ENCODE results near the gene SMC5.
"Not testable (repeated sequence)": the region's sequence is repeated elsewhere in the genome, so short reads cannot be mapped to it uniquely, and the experiment has no call there.

Gene SMC5

DNA sequence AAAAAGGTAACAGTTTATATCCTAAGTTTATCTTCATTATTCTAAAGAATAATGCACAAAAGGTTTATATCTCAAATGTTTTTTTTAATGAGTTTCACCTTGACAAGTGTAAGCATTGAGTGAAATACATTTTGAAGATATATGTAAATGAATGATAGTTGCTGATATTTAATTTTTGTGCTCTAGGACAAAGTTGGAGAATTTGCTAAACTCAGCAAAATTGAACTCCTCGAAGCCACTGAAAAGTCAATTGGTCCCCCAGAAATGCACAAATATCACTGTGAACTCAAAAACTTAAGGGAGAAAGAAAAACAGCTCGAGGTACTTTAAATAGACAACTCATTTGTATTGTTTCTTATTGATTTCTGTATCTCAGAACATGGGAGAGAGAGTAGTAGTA, 19.5 kb downstream of the SMC5 start:
- no peak for DNase-seq

DNA sequence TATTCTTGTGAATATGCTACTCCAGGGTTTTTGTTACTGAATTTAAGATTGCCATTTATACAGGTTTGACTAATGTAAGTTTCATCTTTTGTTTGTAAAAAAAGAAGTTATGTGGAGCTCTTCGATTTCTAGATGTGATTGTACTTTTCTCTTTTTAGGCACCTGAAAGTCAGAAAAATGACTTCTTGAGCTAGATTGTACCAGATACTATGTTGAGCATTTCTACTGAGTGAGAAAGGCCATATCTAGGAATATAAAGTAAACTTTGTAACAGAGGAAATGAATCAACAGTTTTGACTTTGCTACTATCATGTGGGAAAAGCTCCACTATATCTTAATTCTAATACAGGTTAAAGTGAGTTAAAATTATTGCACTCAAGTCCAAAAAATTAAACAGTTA, 25.1 kb downstream of the SMC5 start:
- peak in 1 of 5 experiments; percentile 22 for DNase-seq

DNA sequence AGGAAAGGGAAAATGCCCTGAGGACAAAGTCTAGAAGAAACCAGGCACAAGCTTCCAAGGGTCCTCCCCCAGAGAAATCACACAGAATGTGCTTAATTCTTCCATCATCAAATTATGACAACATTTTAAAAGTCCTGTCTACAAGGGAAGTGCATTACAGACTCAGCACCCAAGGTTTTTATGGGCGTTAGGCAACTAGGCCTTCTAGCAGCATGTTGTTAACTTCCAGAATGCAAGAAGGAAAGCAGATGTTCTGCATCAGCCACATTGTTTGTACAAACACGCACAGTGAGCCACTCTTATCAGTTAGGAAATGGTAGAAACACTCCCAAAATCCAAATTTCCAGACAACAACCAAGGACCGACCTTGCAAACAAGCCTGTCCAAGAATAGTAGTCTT, 26.5 kb downstream of the SMC5 start:
- DNase-seq: no peak

DNA sequence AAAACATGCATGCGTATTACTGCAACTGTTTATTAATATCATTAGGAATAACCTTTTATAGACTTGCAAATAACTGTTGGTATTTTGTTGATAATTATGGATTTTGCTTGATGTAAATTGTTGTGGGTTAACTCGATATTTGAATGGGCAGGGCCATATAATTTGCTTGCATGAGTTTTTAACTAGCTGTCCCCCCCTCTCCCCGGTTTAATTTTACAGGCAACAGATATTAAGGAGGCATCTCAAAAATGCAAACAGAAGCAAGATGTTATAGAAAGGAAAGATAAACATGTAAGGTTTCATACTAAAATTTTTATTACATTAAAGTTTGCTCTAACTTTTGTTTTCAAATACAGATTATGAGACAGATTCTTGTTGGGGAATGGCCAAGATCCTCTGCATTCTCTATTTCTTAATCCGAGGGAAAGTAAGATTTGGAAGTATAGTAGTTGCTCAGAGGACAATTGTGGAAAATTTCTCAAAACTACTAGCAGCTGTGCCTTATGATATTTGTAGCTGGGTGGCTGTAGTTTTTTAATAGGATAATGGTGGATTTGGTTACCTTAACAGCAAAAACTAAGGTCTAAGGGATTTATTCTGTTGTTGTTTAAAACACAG, 27.3 kb downstream of the SMC5 start:
- no peak for DNase-seq

DNA sequence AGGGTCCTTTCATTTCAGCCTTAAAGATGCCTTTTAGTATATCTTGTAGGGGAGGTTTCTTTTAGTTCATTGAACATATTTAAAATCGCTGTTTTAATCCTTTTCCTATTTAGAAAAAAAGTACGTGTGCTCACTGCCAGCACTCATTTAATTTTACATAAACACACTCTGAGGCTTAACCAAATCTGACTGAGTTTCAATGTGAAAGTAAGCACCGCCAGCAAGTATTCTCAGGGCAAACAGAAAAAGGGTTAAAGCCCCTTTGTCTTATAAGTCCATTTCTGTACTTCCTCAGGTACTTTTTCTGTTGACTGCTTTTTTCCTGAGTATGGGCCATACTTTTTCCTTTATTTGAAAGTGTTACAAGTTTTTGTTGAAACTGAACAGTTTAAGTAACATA, 31.8 kb downstream of the SMC5 start:
- no peak for DNase-seq

DNA sequence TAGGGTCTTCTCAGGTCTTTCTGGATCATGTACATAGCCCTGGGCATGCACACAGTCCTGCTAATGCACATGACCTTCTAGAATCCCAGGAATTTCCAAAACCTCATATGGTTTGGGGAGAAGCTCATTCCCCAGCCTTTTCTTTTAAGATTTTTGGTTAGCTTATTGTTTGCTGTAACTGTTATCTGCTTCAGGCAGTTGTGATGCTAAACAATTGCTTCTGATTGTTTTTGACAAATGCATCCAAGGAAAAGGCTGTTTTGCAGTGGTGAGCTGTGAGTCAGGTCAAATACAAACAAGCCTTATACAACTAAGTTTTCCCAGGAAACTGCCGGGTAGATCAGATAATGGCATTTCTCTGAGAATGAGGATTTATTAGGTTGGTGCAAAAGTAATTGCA, 32.7 kb downstream of the SMC5 start:
- no peak for DNase-seq

DNA sequence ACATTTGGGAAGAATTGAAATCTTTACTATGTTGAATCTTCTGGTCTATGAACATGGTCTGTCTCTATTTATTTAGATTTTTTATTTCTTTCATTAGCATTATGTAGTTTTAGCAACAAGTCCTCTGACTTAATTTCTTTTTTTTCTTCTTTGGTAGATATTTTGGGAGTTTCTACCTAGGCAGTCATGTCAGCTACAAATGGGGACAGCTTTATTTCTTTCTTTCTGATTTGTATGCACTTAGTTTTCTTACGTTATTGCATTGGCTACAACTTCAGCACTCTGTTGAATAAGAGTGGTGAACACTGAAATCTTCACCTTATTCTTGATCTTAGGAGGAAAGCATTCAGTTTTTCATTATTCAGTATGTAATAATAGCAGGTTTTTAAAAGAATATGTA, 33.5 kb downstream of the SMC5 start:
- no peak for DNase-seq

DNA sequence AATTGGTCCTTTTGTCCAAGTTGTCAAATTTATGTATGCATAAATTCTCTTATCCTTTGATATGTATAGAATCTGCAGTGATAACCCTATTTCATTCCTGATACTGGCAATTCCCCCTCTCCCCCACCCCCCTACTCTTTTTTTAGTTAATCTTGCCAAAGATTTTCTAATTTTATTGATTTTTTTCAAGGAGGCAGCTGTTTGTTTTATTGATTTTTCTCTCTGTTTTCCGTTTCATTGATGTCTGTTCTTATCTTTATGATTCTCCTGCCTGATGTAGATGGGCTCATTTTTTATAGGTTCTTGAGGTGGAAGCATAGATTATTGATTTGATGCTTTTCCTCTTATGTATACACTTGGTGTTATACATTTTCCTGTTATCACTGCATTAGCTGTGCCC, 34.4 kb downstream of the SMC5 start:
- DNase-seq: no peak

DNA sequence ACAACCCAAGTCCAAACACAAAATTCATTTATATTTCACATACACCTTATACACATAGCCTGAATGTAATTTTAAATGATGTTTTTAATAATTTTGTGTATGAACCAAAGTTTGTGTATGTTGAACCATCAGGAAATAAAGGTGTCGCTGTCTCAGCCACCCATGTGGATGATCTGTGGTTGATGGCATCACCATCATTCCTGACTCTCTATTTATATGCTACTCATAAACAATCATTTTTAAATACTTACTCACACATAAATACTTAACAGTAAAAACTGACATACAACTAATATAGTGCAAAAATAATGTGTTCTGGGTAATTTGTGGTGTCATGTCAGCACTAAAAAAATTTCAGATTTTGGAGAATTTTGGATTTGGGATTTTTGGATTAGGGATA, 38.4 kb downstream of the SMC5 start:
- no peak for DNase-seq

DNA sequence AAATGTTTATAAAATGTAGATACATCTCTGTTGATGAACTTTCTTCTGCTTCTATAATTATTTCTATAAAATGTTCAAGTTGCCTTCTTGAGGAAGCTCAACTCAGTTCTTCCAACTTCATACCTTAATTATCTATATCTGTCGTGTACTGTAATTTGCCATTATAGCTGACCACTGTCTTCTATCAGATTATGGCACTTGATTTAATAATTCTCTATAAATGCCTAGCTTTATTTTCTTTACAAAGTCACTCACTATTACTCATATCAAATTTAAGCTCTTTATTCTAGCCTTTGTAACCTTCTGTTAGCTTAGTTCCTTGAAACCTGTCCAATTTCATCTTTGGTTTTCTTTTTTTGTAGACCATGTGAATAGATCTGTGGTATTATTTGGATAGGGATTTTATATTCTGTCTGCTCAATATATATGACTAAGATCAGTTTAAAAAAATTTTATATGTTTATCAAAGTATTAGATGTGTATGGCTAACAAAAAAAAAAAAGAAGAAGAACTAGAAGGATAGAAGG, 39.5 kb downstream of the SMC5 start:
- DNase-seq: no peak

DNA sequence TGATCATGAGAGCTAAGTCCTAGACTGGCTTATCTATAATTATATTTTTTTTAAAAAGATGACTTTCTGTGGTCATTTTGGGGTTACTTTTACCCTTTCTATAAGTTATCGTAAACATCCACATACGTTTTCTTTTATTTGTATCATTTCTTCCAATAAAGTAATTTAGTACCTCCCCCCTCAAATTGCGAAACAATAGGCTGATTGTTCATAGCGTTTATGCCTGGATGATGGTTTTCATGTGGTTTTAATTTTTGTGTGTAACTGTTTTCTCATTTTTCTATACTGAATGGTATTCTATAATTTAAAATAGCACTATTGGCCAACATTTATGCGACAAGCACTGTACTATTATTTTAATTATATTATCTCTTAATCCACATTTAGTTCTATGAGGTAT, 44.5 kb downstream of the SMC5 start:
- no peak for DNase-seq

DNA sequence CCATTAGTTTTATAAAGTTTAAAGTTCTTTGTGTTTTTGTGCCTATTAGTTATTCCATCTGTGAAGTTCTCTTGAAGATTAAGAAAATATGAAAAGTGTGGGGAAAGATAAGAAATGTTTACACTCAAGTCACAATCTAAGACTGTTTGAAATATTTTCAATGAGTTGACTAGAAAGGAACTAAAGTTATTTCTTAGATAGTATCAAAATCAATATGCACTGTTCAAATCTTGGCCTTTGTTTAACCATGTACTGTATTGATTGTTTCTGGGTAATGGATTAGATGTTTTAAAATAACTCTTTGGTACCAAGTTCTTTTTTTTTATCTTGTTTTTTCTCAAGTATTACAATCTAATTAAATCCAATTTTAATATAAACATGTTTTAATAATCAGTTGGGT, 46.0 kb downstream of the SMC5 start:
- no peak for DNase-seq

DNA sequence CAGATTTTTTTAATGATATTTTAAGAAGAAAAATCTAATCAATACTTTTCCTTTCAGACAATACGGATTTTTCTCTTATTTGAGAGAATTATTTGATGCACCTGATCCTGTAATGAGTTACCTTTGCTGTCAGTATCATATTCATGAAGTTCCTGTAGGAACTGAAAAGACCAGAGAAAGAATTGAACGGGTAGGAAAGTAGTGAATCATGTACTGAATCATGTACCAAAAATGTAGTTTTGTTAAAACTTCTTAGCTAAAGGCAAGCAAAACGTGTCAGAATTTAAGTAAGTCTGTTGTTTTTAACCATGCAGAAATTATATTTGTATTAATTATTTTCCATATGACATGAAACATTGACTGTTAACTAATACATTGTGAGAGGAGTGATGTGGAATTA, 56.6 kb downstream of the SMC5 start:
- no peak for DNase-seq

DNA sequence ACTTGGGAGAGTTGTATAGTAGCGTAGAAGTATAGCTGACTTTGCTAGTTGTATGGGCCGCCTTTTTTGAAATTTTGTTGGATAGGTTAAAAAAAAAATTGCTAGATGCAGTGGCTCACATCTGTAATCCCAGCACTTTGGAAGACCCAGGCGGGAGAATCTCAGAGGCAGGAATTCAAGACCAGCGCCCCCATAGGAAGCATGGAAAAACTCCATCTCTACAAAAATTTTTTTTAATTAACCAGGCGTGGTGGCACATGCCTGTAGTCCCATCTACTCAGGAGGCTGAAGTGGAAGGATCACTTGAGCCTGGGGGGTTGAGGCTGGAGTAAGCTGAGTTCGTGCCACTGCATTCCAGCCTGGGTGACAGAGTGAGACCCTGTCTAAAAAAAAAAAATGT, 59.2 kb downstream of the SMC5 start:
- DNase-seq: no peak

DNA sequence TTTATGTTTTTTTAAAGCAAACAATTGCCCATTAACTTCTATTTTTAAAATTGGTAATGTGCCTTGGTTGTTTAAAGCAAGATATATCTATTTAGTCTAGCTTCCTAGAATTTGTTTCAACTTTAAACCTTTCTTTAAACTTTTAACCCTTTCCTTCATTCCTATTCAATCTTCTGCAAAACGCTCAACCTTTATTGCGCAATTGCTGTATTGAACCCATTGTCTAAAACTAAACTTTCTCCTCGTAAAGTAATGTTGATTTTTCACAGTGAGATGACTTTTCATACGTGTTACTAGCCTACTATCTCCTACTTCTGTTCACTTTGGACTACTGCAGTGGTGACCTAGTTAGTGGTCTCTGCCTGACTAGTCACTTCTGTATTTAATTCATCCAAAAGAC, 63.3 kb downstream of the SMC5 start:
- no peak for DNase-seq

DNA sequence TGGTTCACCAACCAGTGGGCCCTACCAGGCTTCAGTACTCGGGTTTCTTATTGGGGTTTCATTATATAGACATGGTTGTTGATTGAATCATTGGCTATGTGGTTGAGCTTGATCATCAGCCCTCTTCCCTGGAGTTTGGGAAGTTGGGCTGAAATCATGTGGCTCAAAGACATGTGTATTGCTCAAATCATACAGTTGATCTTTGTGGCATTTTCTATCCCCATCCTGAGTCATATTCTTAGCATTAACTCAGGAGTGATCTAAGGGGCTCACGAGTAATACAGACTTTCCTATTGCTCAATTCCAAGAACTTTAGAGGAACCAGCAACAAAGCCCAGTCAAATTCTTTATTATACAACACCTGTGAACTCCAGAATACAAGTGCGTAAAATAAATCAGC, 66.2 kb downstream of the SMC5 start:
- DNase-seq: no peak

DNA sequence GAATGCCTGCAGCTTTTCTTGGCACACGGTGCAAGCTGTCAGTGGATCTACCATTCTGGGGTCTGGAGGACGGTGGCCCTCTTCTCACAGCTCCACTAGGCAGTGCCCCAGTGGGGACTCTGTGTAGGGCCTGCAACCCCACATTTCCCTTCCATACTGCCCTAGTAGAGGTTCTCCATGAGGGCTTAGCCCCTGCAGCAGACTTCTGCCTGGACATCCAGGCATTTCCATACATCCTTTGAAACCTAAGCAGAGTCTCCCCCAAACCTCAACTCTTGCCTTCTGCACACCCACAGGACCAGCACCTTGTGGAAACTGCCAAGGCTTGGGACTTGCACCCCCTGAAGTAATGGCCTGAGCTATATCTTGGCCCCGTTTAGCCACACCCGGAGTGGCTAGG, 69.8 kb downstream of the SMC5 start:
- DNase-seq: not testable (repeated sequence)

DNA sequence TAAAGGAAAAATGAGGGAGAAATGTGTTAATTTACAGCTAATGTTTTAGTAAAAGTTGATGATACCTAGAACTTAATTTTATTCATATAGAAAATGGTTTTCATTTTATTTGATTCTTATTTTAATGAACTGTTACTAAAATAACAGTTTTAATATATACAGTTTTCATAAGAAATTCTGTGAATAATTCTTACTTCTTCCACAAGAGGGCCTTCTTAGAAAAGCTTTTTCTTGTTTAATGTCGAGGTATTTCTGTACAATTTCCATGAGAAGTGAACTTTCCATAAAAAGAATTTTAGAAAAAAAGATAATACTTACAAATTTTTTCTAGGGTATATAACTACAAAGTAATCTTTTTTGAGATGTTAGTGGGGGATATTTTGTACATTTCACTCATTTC, 81.8 kb downstream of the SMC5 start:
- DNase-seq: peak in 1 of 5 experiments; percentile 21

DNA sequence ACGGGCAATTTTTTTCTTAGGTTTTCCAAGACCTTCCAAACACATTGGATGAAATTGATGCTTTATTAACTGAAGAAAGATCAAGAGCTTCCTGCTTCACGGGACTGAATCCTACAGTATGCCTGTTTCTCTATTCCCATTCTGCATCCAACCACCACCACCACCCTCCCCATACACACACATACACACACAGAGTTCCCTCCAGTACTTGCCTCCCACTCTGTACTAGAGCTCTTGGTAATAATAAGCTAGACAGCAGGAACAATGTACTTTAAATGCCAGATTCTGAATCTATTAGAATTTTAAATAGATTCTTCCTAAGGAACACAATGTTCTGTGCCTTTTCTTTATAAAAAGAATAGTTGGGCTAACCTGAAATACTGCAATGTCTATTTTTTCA, 88.3 kb downstream of the SMC5 start:
- DNase-seq: no peak

DNA sequence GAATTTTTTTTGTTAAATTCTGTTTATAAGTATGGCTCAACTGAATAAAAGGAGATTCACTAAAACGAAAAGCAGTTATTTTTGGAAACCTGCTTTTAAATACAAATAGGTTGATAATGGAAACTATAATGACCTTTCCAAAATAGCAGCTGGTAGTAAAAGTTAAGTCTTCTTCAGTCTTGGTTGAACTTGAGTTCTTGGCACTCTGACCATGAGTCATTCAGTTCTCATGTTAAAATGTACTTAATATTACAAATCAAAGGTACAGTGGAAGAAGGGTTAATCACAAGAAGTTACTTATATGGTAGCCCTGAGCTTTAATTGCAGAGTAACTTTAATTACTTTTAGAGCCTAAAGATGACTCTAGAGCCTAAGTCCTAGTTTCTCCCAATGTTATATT, 93.6 kb downstream of the SMC5 start:
- DNase-seq: no peak

DNA sequence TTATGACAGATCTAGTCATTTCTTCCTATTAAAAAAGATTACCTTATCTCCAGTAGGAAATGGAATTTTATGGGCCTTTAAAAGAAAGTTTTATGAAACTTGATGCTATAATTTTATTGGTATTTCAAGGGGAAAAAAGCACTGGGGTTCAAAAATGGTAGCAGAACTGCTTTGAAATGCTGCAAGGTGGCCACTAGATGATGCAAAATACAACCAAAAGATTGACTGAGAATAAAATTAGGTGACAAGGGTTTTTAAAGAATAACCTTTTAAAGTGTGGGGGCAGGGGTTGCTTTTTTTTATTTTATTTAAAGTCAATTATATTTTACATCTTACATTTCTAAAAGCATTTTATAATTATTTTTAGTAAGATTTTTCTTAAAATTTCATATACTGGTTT, 94.0 kb downstream of the SMC5 start:
- peak in 1 of 5 experiments; percentile 24 for DNase-seq

DNA sequence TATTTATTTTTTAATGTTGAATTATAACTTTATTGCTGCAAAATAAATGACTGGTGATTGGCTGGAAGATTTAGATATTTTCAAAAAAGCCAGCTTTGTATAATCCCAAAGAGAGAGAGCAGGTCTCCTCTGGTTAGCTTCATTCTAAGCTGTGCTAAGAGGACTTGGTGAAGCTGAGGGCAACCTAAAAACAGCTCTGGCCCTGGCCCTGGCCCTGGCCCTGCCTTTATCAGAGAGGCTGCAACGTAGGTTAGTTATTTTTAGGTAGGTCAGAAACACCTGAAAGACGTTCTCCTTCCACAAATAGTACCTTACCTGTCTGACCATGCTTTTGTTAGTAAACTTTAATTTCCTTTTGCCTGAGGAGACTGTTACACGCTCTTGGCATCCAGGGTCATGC, 97.0 kb downstream of the SMC5 start:
- DNase-seq: no peak

DNA sequence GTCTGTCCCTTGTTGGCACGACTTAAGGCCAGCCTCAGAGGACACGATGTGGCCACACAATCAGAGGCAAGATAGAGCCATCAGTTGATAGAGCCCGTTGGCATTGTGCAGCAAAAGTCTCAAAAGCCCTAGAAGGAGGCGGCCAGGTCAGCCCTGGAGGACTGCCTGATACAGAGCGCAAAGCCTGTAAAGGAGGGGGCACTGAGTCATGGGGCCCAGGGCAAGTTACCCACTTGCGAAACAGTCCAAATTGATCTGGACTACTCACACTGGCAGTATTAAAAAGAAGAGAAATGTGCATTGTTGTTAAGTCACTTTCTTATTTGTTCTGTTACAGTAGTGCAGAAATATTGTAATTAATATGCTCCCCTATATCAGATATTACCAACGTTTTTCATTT, 104.2 kb downstream of the SMC5 start:
- no peak for DNase-seq

DNA sequence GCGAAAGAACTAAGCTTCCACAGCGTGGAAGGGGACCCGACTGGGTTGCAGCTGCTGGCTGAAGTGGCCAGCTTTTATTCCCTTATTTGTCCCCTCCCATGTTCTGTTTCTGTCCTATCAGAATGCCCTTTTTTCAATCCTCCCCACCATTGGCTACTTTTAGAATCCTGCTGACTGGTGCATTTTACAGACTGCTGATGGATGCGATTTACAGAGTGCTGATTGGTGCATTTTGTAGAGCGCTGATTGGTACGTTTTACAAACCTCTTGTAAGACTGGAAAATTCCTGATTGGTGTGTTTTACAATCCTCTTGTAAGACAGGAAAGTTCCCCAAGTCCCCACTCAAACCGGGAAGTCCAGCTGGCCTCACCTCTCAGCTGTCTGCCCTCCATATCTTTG, 105.0 kb downstream of the SMC5 start:
- DNase-seq: no peak

DNA sequence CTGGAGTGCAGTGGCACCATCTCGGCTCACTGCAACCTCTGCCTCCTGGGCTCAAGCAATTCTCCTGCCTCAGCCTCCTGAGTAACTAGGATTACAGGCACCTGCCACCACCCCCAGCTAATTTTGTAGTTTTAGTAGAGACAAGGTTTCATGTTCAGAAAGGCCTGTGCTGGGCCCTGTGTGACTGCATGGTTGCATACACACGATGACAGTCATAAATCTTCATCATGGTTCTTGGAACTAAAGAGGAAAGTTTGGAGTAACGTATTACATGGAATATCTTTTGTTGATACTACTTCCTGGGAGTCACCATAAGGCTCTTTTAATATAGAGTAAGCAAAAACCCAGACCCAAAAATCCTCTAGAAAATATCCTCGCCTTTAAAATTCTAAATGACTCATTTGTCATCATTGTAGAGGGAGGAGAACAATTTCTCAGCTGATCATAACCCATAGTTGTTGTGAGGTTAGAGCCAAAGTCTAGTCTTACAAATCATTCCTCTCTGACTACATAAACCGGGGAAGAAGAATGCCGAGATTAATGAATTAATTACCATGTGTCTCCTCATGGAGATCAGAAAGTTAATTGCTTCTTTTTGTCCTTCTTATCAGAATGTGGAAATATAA, 108.6 kb downstream of the SMC5 start:
- no peak for DNase-seq
